Prostate gland (tissue), 2 donors: ENCODE data around the gene CTBS. TPM values are rescaled to one million over a fixed set of nuclear protein-coding genes. Genes with fewer than 3 reads are reported as not detected.
A peak's percentile ranks its signal among the peaks of the same experiment; 100 is the strongest.

ENCODE experiments used
- DNase-seq: peaks from one replicate; pipeline ENCODE4 v3.0.0-alpha.2; 2019; ENCODE audit warnings: low spot score
- H3K27ac ChIP-seq, 2 donors: fragments of 200-600 bp; sonication (generic); 2 replicates each; pipeline ENCODE4 v1.5.1; 2017 to 2019
- H3K27me3 ChIP-seq: fragments of 200-600 bp; sonication (generic); replicated peaks from 2 replicates; pipeline ENCODE4 v1.5.1; 2019; ENCODE audit not compliant: insufficient read depth
- H3K36me3 ChIP-seq, 2 donors: fragments of 200-600 bp; sonication (generic); 1 replicate in 1 of 2; 2 replicates in 1 of 2; pipeline versions ENCODE4 v1.5.1 to v1.8.1; 2017 to 2019
- H3K4me1 ChIP-seq: fragments of 200-600 bp; sonication (generic); replicated peaks from 2 replicates; pipeline ENCODE4 v1.5.1; 2019
- H3K4me3 ChIP-seq, 2 donors: fragments of 200-600 bp; sonication (generic); 2 replicates each; pipeline ENCODE4 v1.5.1; 2017 to 2019
- H3K9me3 ChIP-seq: fragments of 200-600 bp; sonication (generic); 2 replicates; pipeline ENCODE4 v1.5.1; 2017
- CTCF ChIP-seq, 4 experiments: fragments of 200-600 bp in 2 of 4; fragments of 450-650 bp in 2 of 4; sonication (generic) in 2 of 4; IDR thresholded peaks; 1 replicate in 3 of 4; 2 replicates in 1 of 4; pipeline ENCODE4 v1.5.1; 2016 to 2019; ENCODE audit warnings: antibody characterized with exemption in 4 of 4, mild to moderate bottlenecking in 2 of 4, moderate library complexity in 2 of 4
- POLR2A ChIP-seq: fragments of 450-650 bp; IDR thresholded peaks from one replicate; pipeline ENCODE4 v1.6.1; 2016; ENCODE audit warnings: antibody characterized with exemption, mild to moderate bottlenecking
- POLR2AphosphoS5 ChIP-seq: sonication (generic); formaldehyde crosslinking; IDR thresholded peaks from one replicate; pipeline ENCODE4 v1.6.1; 2017; ENCODE audit warnings: antibody characterized with exemption
- WGBS: methylation state at CpG from one replicate; pipeline ENCODE4 v1.1.5; 2018; 5-methylcytosine and 5-hydroxymethylcytosine counted together
- intact Hi-C: fragments of 100-400 bp; cut with DNase I; formaldehyde crosslinking; loops from one replicate; pipeline ENCODE4 v1.14.2; 2022
- total RNA-seq, 2 donors: library from RNA; depleted of rRNA; stranded (reverse); fragments of >200 nt; gene quantifications; one replicate each; pipeline ENCODE4 v1.1.0, GENCODE V29; 2016

CTBS gene
- 10 to 100 TPM; 15.1 to 45.5 TPM for total RNA-seq

DNA sequence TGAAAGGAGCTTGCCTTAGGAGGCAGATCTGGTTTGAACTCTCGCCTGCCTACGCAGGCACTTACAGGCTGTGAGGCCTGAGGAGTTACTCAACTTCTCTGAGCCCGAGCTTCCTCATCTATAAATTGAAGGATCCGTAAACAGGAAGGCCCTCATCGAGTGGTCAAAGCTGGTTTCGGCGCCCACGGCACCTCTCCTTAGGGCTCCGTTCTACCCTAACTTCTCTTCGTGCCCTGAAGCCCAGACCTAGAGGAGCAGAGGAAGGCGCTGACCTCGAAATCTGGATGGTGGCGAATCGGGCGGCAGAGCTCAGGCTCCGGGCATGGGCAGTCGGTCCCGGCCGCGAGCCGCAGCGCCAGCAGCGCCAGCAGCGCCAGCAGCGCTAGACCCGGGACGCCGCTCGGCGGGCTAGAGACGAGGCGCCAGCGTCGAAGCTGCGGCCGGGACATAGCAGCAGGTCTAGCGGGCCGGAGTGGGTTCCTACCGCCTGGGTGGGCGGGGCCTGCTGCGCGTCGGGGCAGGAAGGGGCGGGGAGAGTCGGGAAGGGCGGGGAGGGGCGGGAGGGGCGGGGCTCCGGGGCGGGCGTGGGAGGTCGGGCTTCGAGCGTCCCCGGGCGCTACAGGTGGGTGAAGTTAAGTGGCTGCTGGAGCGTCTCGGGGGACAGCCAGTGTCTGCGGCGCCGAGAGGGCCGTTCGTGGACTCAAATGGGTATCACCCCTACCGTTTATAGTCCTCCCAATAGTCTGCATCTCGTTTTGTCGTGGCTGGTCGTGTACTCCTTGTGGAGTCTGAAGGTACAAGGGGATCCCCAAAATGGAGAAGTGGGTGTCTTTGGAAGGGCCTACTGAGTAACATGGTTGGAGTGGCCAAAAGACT is at the start of gene CTBS:
Gene CTBS (minus strand): TSS at position 474 of the 876 bp plus-strand sequence. CDS start 25 bp downstream, at position 449.
- no peaks in the 10 kb centered on the region for H3K4me1 ChIP-seq
- H3K4me3 ChIP-seq: peak within 1 kb of the TSS; percentile 60 to 70
- H3K27me3 ChIP-seq: no peaks in the 10 kb centered on the region
- intact Hi-C loops: loop anchor here (2.0 to 5.0 kb wide), 2 partner anchors 67 to 95 kb away; partner anchors contain the start of genes GNG5, RPF1 and SPATA1
- peak; percentile 85 for TF ChIP-seq POLR2AphosphoS5
- peak; percentile 67 for TF ChIP-seq POLR2A
- TF ChIP-seq CTCF (IDR thresholded peaks at IDR 0.05): no peak
- no peaks in the 10 kb centered on the region for H3K36me3 ChIP-seq
- no peaks in the 10 kb centered on the region for H3K9me3 ChIP-seq
- H3K27ac ChIP-seq: peak within 1 kb of the TSS; percentile 97 to 98
- peak; percentile 82 for DNase-seq
- whole genome bisulfite sequencing: under 1% methylated on average over 52 of the region's 67 CpGs

DNA sequence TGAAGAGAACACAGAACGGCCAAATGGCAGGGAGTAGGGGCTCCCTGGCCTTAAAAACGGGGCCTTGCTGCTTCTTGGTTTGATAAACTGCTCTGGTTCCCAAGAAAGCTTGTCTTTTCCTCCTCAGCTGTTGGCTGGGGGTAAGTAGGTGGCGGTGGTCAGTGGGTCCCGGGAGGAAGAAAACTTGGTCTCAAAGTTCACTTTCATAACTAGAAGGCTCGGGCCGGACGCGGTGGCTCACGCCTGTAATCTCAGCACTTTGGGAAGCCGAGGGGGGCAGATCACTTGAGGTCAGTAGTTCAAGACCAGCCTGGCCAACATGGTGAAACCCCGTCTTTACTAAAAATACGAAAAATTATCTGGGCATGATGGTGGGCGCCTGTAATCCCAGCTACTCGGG is 47.3 kb upstream of the CTBS start:
- Histone ChIP-seq H3K9me3 (no peaks in the 10 kb centered on the region), H3K36me3 (no peaks in the 10 kb centered on the region), H3K27ac (no peak overlapping the region), H3K27me3 (no peaks in the 10 kb centered on the region), H3K4me3 (no peak overlapping the region), H3K4me1 (no peaks in the 10 kb centered on the region)
- TF ChIP-seq CTCF (IDR thresholded peaks at IDR 0.05) (no peak), POLR2A (no peak), POLR2AphosphoS5 (no peak)
- no peak for DNase-seq
- intact Hi-C loops: loop anchor here (10.0 kb wide), 1 partner anchor 133 kb away; no protein-coding TSS in a partner anchor
- 90% methylated on average over 14 of the region's 14 CpGs for WGBS

- no peaks in the 10 kb centered on the region for H3K9me3 ChIP-seq
These were observed 46.6 kb upstream of the CTBS start for GRCh38 chr1:84620720-84621313.

DNA sequence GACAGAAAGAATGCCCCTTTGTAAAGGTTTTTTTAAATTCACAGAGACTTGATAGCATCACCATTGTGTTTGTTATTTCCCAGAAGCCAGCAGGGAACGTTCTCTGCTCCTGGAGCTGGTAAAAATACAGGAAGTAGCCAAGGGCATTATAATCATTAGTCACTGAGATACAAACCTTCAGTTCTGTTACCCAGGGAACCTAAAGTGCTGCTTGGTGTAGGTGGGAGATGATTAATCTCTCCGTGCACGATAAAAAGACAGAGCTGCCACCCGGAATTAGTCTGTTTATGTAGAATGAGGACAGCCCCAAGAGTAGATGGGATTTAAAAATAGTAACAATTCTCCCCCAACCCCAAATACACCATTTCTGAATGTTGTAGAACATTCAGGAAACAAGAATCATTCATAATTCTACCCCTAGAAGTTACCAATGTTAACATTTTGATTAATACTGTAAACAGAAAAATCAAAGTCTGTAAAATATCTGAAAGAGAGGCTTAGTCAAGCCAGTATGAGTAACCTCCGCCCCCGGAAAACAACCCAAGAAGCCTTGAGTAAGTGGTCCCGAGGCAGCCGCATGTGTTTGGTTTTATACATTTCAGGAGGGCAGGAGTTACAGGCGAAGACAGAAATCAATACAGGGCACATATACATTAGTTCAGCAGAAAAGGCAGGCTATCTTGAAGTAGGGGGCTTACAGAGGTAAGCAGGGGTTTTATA is 45.3 kb upstream of the CTBS start:
- 54% methylated on average over 9 of the region's 9 CpGs for WGBS
- H3K27ac ChIP-seq: peak overlapping the region; percentile 3 to 10
- no peak for DNase-seq
- H3K9me3 ChIP-seq: no peaks in the 10 kb centered on the region
- no peak for TF ChIP-seq POLR2A
- no peak for TF ChIP-seq CTCF (IDR thresholded peaks at IDR 0.05)
- TF ChIP-seq POLR2AphosphoS5: peak; percentile 72
- H3K27me3 ChIP-seq: no peaks in the 10 kb centered on the region
- no peaks in the 10 kb centered on the region for H3K4me1 ChIP-seq
- no peaks in the 10 kb centered on the region for H3K36me3 ChIP-seq
- no peak overlapping the region for H3K4me3 ChIP-seq
- intact Hi-C loops: loop anchor here (10.0 kb wide), 1 partner anchor 135 kb away; no protein-coding TSS in a partner anchor

More at GRCh38 chr1:84620720-84621313, 46.6 kb upstream of the CTBS start:
- Histone ChIP-seq H3K27me3 (no peaks in the 10 kb centered on the region), H3K27ac (peak overlapping the region; percentile 52 to 62), H3K36me3 (no peaks in the 10 kb centered on the region), H3K4me3 (peak overlapping the region; percentile 34 to 43), H3K4me1 (no peaks in the 10 kb centered on the region)
- DNase-seq: peak; percentile 41
- intact Hi-C loops: loop anchor here (10.0 kb wide), 1 partner anchor 134 kb away; no protein-coding TSS in a partner anchor
- TF ChIP-seq CTCF (IDR thresholded peaks at IDR 0.05) (peak; percentile 83 to 98 (median 94)), POLR2A (no peak), POLR2AphosphoS5 (peak; percentile 41)
- WGBS: 1% methylated on average over 45 of the region's 46 CpGs
